ENCODE results near the gene USP34.

- TF ChIP-seq POLR2AphosphoS5 (IDR thresholded peaks at IDR 0.05; ENCODE audit: low read depth, low read length) (no peak), CTCF (IDR thresholded peaks at IDR 0.05; ENCODE audit: control extremely low read depth in 1 of 3, insufficient read depth in 1 of 3, low read depth in 1 of 3, low read length in 3 of 3) (no peak)
Observed at GRCh38 chr2:61425605-61426155, 45.2 kb downstream of the USP34 start.

All from H1 (cell line).